Uterus (tissue), 2 donors: ENCODE data around the gene CLDN1.

Experiments used
- POLR2A ChIP-seq, 2 donors: fragments of 450-650 bp; IDR thresholded peaks; one replicate each; pipeline ENCODE4 v1.6.1; 2016; ENCODE audit warnings: antibody characterized with exemption in 2 of 2, mild to moderate bottlenecking in 1 of 2, moderate library complexity in 1 of 2
- TF ChIP-seq, protein P1 (sequence below), 4 experiments: fragments of 200-600 bp in 2 of 4; fragments of 450-650 bp in 2 of 4; sonication (generic) in 2 of 4; IDR thresholded peaks; one replicate each; pipeline ENCODE4 v1.5.1; 2016 to 2019; ENCODE audit warnings: antibody characterized with exemption in 4 of 4, mild to moderate bottlenecking in 2 of 4, moderate library complexity in 1 of 4

DNA sequence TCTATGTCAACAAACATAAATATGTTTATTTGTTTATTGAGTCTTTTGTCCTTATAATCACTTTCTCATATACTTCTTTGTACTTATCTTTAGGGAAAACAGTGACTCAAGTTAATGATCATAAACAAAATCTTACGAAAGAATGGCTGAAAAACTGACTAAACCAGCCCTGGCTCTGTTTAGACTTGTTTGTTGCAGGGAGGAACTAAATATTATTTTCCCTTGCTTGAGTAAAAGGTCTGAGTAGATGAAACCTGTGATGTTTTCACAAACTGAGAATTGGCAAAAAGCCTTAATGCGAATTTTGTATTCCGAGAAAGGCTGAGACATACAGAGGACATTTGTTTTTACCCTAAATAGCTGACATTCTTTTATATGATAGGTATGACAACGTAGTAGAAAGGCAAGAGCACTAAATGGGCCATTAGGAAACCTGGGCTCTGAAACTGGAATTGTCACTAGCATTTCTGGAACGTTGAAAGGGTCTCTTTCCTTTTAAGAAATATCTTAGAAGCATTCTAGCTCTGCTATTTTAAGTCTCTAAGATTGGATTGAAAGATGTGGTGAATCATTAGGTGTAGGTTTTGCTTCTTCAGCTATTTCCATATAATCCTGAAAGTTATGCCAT is 47.5 kb upstream of the CLDN1 start:
- TF ChIP-seq, protein P1, sequence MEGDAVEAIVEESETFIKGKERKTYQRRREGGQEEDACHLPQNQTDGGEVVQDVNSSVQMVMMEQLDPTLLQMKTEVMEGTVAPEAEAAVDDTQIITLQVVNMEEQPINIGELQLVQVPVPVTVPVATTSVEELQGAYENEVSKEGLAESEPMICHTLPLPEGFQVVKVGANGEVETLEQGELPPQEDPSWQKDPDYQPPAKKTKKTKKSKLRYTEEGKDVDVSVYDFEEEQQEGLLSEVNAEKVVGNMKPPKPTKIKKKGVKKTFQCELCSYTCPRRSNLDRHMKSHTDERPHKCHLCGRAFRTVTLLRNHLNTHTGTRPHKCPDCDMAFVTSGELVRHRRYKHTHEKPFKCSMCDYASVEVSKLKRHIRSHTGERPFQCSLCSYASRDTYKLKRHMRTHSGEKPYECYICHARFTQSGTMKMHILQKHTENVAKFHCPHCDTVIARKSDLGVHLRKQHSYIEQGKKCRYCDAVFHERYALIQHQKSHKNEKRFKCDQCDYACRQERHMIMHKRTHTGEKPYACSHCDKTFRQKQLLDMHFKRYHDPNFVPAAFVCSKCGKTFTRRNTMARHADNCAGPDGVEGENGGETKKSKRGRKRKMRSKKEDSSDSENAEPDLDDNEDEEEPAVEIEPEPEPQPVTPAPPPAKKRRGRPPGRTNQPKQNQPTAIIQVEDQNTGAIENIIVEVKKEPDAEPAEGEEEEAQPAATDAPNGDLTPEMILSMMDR (IDR thresholded peaks at IDR 0.05), result no peak
- no peak for TF ChIP-seq POLR2A (IDR thresholded peaks at IDR 0.05)
